Sigmoid colon (tissue), 4 donors: Measurements from ENCODE around the gene DYNC1I1.

ENCODE experiments used
- POLR2A ChIP-seq, 2 donors: fragments of 450-650 bp; IDR thresholded peaks; one replicate each; pipeline ENCODE4 v1.6.1; 2016; ENCODE audit warnings: antibody characterized with exemption in 2 of 2, mild to moderate bottlenecking in 2 of 2, moderate library complexity in 2 of 2
- POLR2AphosphoS5 ChIP-seq, 4 donors: sonication (generic); formaldehyde crosslinking; IDR thresholded peaks; one replicate each; pipeline ENCODE4 v1.6.1; 2017; ENCODE audit warnings: antibody characterized with exemption in 4 of 4
- TF ChIP-seq, protein P1 (sequence below), 4 experiments: fragments of 450-650 bp in 3 of 4; fragments of 200-600 bp in 1 of 4; IDR thresholded peaks; one replicate each; pipeline ENCODE4 v1.5.1; 2016 to 2019; ENCODE audit warnings: antibody characterized with exemption in 4 of 4, mild to moderate bottlenecking in 3 of 4, moderate library complexity in 2 of 4

DNA sequence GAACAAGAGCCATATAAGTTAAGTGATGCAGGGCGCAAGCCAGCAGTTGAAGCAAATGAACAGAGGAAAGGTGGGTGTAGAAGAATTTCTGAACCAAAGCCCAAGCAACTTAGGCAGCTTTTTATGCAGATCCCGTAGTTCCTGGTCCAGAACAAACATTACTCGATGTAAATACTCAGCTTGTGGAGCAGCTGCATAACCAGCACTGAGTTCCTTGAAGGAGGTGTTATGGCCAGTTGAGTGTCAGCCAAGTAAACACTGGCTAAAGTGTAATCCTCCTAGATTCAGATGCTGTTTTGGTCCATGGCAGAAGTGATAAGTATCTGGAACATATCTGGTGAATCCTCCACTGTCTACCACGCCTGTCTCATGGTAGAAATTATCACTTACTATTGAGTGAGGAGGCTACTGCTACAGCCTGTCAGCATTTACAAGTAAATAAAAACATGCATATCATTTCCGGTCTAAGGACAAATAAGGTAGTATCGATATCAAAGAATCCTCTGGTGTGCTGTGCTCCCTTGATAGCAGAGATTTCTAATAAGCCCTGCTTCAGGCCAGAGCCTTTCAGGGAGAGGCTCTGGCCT, 213.9 kb downstream of the DYNC1I1 start:
- TF ChIP-seq POLR2AphosphoS5 (IDR thresholded peaks at IDR 0.05) (no peak), POLR2A (IDR thresholded peaks at IDR 0.05) (no peak)
- TF ChIP-seq, protein P1, sequence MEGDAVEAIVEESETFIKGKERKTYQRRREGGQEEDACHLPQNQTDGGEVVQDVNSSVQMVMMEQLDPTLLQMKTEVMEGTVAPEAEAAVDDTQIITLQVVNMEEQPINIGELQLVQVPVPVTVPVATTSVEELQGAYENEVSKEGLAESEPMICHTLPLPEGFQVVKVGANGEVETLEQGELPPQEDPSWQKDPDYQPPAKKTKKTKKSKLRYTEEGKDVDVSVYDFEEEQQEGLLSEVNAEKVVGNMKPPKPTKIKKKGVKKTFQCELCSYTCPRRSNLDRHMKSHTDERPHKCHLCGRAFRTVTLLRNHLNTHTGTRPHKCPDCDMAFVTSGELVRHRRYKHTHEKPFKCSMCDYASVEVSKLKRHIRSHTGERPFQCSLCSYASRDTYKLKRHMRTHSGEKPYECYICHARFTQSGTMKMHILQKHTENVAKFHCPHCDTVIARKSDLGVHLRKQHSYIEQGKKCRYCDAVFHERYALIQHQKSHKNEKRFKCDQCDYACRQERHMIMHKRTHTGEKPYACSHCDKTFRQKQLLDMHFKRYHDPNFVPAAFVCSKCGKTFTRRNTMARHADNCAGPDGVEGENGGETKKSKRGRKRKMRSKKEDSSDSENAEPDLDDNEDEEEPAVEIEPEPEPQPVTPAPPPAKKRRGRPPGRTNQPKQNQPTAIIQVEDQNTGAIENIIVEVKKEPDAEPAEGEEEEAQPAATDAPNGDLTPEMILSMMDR (IDR thresholded peaks at IDR 0.05) = no peak
